HepG2 (cell line): ENCODE results near the gene USP24. TPM values are rescaled to one million over a fixed set of nuclear protein-coding genes. Genes with fewer than 3 reads are reported as not detected.

Source experiments
- BHLHE40 ChIP-seq: IDR thresholded peaks from 2 replicates; pipeline ENCODE4 v1.6.1; 2011; ENCODE audit warnings: low read length, improper control_type of control experiment
- CBX2 ChIP-seq, 2 experiments: fragments of 200-600 bp in 1 of 2; sonication (generic); formaldehyde crosslinking in 1 of 2; IDR thresholded peaks; 2 replicates each; pipeline versions ENCODE4 v1.7.0 to v1.8.1; 2018 to 2022; ENCODE audit warnings: low read depth in 2 of 2, low read length in 1 of 2, mild to moderate bottlenecking in 1 of 2, missing genetic modification reagents in 1 of 2
- KAT2B ChIP-seq: fragments of 150-350 bp; IDR thresholded peaks from 2 replicates; pipeline ENCODE4 v1.6.1; 2014; ENCODE audit warnings: low read depth, low read length, borderline replicate concordance
- MTF2 ChIP-seq: sonication (generic); formaldehyde crosslinking; IDR thresholded peaks from 2 replicates; pipeline ENCODE4 v1.5.0; 2020; ENCODE audit warnings: missing genetic modification reagents, borderline replicate concordance
- PBX2 ChIP-seq: IDR thresholded peaks from 2 replicates; pipeline ENCODE4 v1.6.1; 2016; ENCODE audit warnings: control low read depth
- RBM22 ChIP-seq: fragments of 200-400 bp; formaldehyde crosslinking; optimal IDR thresholded peaks from 2 replicates; pipeline ENCODE3; 2017; ENCODE audit warnings: mild to moderate bottlenecking, low read length, moderate library complexity
- RCOR2 ChIP-seq: IDR thresholded peaks from 2 replicates; pipeline ENCODE4 v1.6.1; 2016; ENCODE audit warnings: missing biosample characterization, missing genetic modification reagents
- RFX5 ChIP-seq: IDR thresholded peaks from 2 replicates; pipeline ENCODE4 v1.6.1; 2011; ENCODE audit warnings: low read depth, low read length, improper control_type of control experiment
- THAP9 ChIP-seq: sonication (generic); formaldehyde crosslinking; IDR thresholded peaks from 2 replicates; pipeline ENCODE4; 2020; ENCODE audit warnings: missing genetic modification reagents, mild to moderate bottlenecking, borderline replicate concordance
- ZNF609 ChIP-seq: sonication (generic); formaldehyde crosslinking; IDR thresholded peaks from 2 replicates; pipeline ENCODE4 v1.4.0; 2020; ENCODE audit warnings: mild to moderate bottlenecking, missing genetic modification reagents, borderline replicate concordance
- polyA plus RNA-seq, 8 experiments: library from polyadenylated mRNA; depleted of rRNA in 3 of 8; stranded (reverse) in 7 of 8; unstranded in 1 of 8; fragments of >200 nt; fragmentation: Illumina TruSeq in 4 of 8; extraction: Trizol in 4 of 8; gene quantifications; 2 replicates each; pipeline versions ENCODE4 v1.2.1 to v1.2.3, GENCODE V29; 2011 to 2016; ENCODE audit warnings: low read depth in 4 of 8, missing spikeins in 1 of 8, mixed read lengths in 1 of 8; ENCODE audit not compliant: insufficient read depth in 1 of 8
- total RNA-seq, 5 experiments: library from RNA; depleted of rRNA; stranded (reverse); fragments of >200 nt; fragmentation: Illumina TruSeq; extraction: Trizol; gene quantifications; 2 replicates each; pipeline ENCODE4 v1.2.3, GENCODE V29; 2016; ENCODE audit warnings: low read depth in 1 of 5

USP24 gene
- total and polyA plus RNA-seq, 2 of the 13 experiments (the other 11 are each of a cell fraction or from before 2014, with no cell fraction given), result 18.8 to 47.6 TPM

DNA sequence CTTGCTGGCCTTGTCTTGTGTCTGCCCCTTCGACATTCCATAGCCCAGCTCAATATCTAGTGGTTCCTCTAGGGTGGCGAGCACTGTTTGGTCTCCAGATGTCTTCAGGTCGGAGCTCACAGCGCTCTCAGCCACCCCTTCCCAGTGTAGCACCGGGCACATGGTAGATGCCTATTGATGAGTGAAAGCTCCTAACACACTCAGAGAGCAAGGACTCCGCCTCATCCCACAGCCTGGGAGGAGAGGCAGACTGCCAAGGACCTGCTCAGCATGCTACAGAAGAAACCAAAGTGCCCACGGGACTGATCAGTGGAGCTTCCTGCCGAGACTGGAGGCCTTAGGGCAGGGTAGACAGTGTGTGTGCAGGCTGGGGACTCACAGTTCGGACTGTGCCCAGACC is 164.9 kb downstream of the USP24 start (continued):
- TF ChIP-seq THAP9 (CRISPR knock-in tag) (no peak), ZNF609 (CRISPR knock-in tag) (no peak), RBM22 (no peak), PBX2 (CRISPR knock-in tag) (no peak), CBX2 (IDR thresholded peaks at IDR 0.05; ENCODE audit: low read depth, low read length) (no peak), CBX2 (CRISPR knock-in tag; IDR thresholded peaks at IDR 0.05; ENCODE audit: low read depth) (no peak), RFX5 (no peak), KAT2B (no peak), BHLHE40 (no peak), MTF2 (no peak), RCOR2 (no peak)
